HepG2 (cell line): ENCODE data around the gene DEFB113. TPM values are rescaled to one million over a fixed set of nuclear protein-coding genes. Genes with fewer than 3 reads are reported as not detected.

ENCODE experiments used
- ATAC-seq: fragments of 200-7000 bp; cut with Tn5 transposase; 3 replicates; pipeline ENCODE4 v1.9.1; 2020; ENCODE audit warnings: mild to moderate bottlenecking, moderate library complexity
- BruUV-seq: library from RNA; stranded (reverse); fragments of 400-500 nt; replicated peaks from 2 replicates; lab custom pipeline; 2021; lab: Mats Ljungman, UMichigan
- CTCF ChIA-PET: fragments of 300-600 bp; formaldehyde crosslinking; extraction: SDS; loops from one replicate; lab custom pipeline; 2021; ENCODE audit warnings: low total read pairs, inconsistent platforms, low intra/inter-chr PET ratio; lab: Yijun Ruan, JAX
- POLR2A ChIA-PET: fragments of 350-600 bp; sonication (Branson Sonifier 250); formaldehyde crosslinking; loops from one replicate; lab custom pipeline; 2020; ENCODE audit warnings: antibody characterized with exemption, inconsistent platforms; lab: Yijun Ruan, JAX
- DNase-seq: peaks from one replicate; pipeline ENCODE4 v3.0.0-alpha.2; 2015; ENCODE audit warnings: low spot score
- FAIRE-seq: peaks from 3 replicates; lab custom pipeline; 2011; peaks lifted over from hg19 to GRCh38; lab: Jason Lieb, UNC
- H2AFZ ChIP-seq: one replicate; pipeline ENCODE4 v1.6.1; 2011; ENCODE audit warnings: low read length, inconsistent platforms
- H3K27ac ChIP-seq: fragments of 300-600 bp; 3 replicates; pipeline ENCODE4 v1.8.0; 2011; ENCODE audit warnings: mixed run types, mild to moderate bottlenecking, mixed read lengths, low read length, inconsistent platforms; ENCODE audit not compliant: insufficient read depth; ENCODE audit errors: extremely low read length
- H3K27me3 ChIP-seq, 2 experiments: fragments of 200-600 bp in 1 of 2; 2 replicates in 1 of 2; 3 replicates in 1 of 2; pipeline versions ENCODE4 v1.6.0 to v1.8.0; 2011; ENCODE audit warnings: low read length in 2 of 2, mild to moderate bottlenecking in 2 of 2, moderate library complexity in 2 of 2, inconsistent platforms in 1 of 2; ENCODE audit not compliant: insufficient read depth in 2 of 2, control insufficient read depth in 1 of 2
- H3K36me3 ChIP-seq, 2 experiments: fragments of 200-600 bp in 1 of 2; replicated peaks in 1 of 2; 2 replicates in 1 of 2; 3 replicates in 1 of 2; pipeline versions ENCODE4 v1.5.1 to v1.8.0; 2011; ENCODE audit warnings: low read length in 2 of 2, inconsistent platforms in 1 of 2; ENCODE audit not compliant: insufficient read depth in 2 of 2, control insufficient read depth in 1 of 2
- H3K4me1 ChIP-seq: 2 replicates; pipeline ENCODE4 v1.5.1; 2012; ENCODE audit warnings: low read length, inconsistent platforms; ENCODE audit not compliant: insufficient read depth
- H3K4me2 ChIP-seq: 2 replicates; pipeline ENCODE4 v1.6.0; 2011; ENCODE audit warnings: low read depth, low read length, inconsistent platforms
- H3K4me3 ChIP-seq, 3 experiments: fragments of 200-600 bp in 1 of 3; sonication (generic), shearing (Covaris generic) in 1 of 3; replicated peaks in 1 of 3; 2 replicates each; pipeline ENCODE4 v1.5.1; 2011 to 2016; ENCODE audit warnings: low read length in 3 of 3, inconsistent platforms in 2 of 3, low read depth in 2 of 3, mild to moderate bottlenecking in 2 of 3, control low read depth in 1 of 3, mixed read lengths in 1 of 3; ENCODE audit not compliant: insufficient read depth in 1 of 3
- H3K79me2 ChIP-seq: one replicate; pipeline ENCODE4 v1.6.1; 2011; ENCODE audit warnings: low read length, inconsistent platforms; ENCODE audit not compliant: insufficient read depth
- H3K9ac ChIP-seq: 2 replicates; pipeline ENCODE4 v1.6.0; 2011; ENCODE audit warnings: mild to moderate bottlenecking, low read depth, low read length, inconsistent platforms; ENCODE audit not compliant: insufficient read depth
- H3K9me3 ChIP-seq: 2 replicates; pipeline ENCODE4 v1.5.1; 2012; ENCODE audit warnings: mild to moderate bottlenecking, low read length
- H4K20me1 ChIP-seq: 2 replicates; pipeline ENCODE4 v1.6.0; 2011; ENCODE audit warnings: inconsistent platforms, mild to moderate bottlenecking, low read length, moderate library complexity; ENCODE audit not compliant: insufficient read depth
- AFF4 ChIP-seq: sonication (generic); formaldehyde crosslinking; IDR thresholded peaks from 2 replicates; pipeline ENCODE4 v1.4.0; 2020; ENCODE audit warnings: missing genetic modification reagents
- CCDC6 ChIP-seq: sonication (generic); formaldehyde crosslinking; IDR thresholded peaks from 2 replicates; pipeline ENCODE4 v1.8.1; 2022; ENCODE audit warnings: mild to moderate bottlenecking, missing genetic modification reagents, moderate library complexity
- HMGA1 ChIP-seq: sonication (generic); formaldehyde crosslinking; conservative IDR thresholded peaks from 2 replicates; pipeline ENCODE4 v1.4.0; 2020; ENCODE audit warnings: missing genetic modification reagents
- LBX2 ChIP-seq: sonication (generic); formaldehyde crosslinking; IDR thresholded peaks from 2 replicates; pipeline ENCODE4 v1.5.0; 2020; ENCODE audit warnings: missing genetic modification reagents, mild to moderate bottlenecking, borderline replicate concordance
- POLR2A ChIP-seq, 2 experiments: IDR thresholded peaks; 2 replicates each; pipeline ENCODE4 v1.6.1; 2011; ENCODE audit warnings: low read depth in 2 of 2, low read length in 2 of 2, mild to moderate bottlenecking in 1 of 2, moderate library complexity in 1 of 2; ENCODE audit not compliant: insufficient read depth in 1 of 2
- PPARG ChIP-seq: conservative IDR thresholded peaks from 2 replicates; pipeline ENCODE4 v1.6.1; 2016; ENCODE audit warnings: missing biosample characterization, missing genetic modification reagents
- SNAPC4 ChIP-seq: sonication (generic); formaldehyde crosslinking; IDR thresholded peaks from 2 replicates; pipeline ENCODE4 v1.4.0; 2020; ENCODE audit warnings: mild to moderate bottlenecking, missing genetic modification reagents
- ZNF646 ChIP-seq: sonication (generic); formaldehyde crosslinking; IDR thresholded peaks from 2 replicates; pipeline ENCODE4 v1.9.0; 2021; ENCODE audit warnings: mild to moderate bottlenecking, missing genetic modification reagents
- WGBS: methylation state at CpG from one replicate; pipeline ENCODE4 v1.1.6; 2017; ENCODE audit warnings: low lambda C conversion rate; 5-methylcytosine and 5-hydroxymethylcytosine counted together
- in situ Hi-C: cut with HindIII; loops from 2 replicates; pipeline ENCODE4 v1.10.0; 2017; ENCODE audit warnings: low pct_unique_long_range_greater_than_20kb; ENCODE audit not compliant: extremely low pct_ligation_motif_present
- intact Hi-C: fragments of 100-400 bp; cut with micrococcal nuclease; formaldehyde crosslinking; loops from one replicate; pipeline ENCODE4 v1.10.0; 2022; ENCODE audit not compliant: unreplicated experiment
- polyA plus RNA-seq, 8 experiments: library from polyadenylated mRNA; depleted of rRNA in 3 of 8; stranded (reverse) in 7 of 8; unstranded in 1 of 8; fragments of >200 nt; fragmentation: Illumina TruSeq in 4 of 8; extraction: Trizol in 4 of 8; gene quantifications; 2 replicates each; pipeline versions ENCODE4 v1.2.1 to v1.2.3, GENCODE V29; 2011 to 2016; ENCODE audit warnings: low read depth in 4 of 8, missing spikeins in 1 of 8, mixed read lengths in 1 of 8; ENCODE audit not compliant: insufficient read depth in 1 of 8
- total RNA-seq, 5 experiments: library from RNA; depleted of rRNA; stranded (reverse); fragments of >200 nt; fragmentation: Illumina TruSeq; extraction: Trizol; gene quantifications; 2 replicates each; pipeline ENCODE4 v1.2.3, GENCODE V29; 2016; ENCODE audit warnings: low read depth in 1 of 5

The DEFB113 gene
- total and polyA plus RNA-seq, 2 of the 13 experiments (the other 11 are each of a cell fraction or from before 2014, with no cell fraction given), result not detected

- Histone ChIP-seq H3K36me3 (no peaks in the 10 kb centered on the region), H3K27me3 (no peaks in the 10 kb centered on the region), H2AFZ (no peak overlapping the region), H3K27ac (no peak overlapping the region), H3K79me2 (no peaks in the 10 kb centered on the region), H4K20me1 (no peaks in the 10 kb centered on the region), H3K9ac (no peak overlapping the region), H3K9me3 (no peaks in the 10 kb centered on the region), H3K4me3 (no peak overlapping the region), H3K4me2 (no peak overlapping the region), H3K4me1 (no peaks in the 10 kb centered on the region)
- in situ Hi-C loops, result no loop called here
- ATAC-seq (peak; percentile 39; the same call in 2 of the 3 replicates), FAIRE-seq (no peak), DNase-seq (no peak)
- POLR2A ChIA-PET, result no interaction called here
- WGBS, result 16% methylated on average over 2 of the region's 2 CpGs
- BruUV-seq, result no TSS peak
- intact Hi-C loops, result no loop called here
- CTCF ChIA-PET, result no interaction called here
- no peak for TF ChIP-seq CCDC6
- TF ChIP-seq POLR2A (IDR thresholded peaks at IDR 0.05; ENCODE audit: insufficient read depth in 1 of 2, low read depth in 2 of 2, low read length in 2 of 2), result no peak
- no peak for TF ChIP-seq AFF4 (CRISPR knock-in tag)
- no peak for TF ChIP-seq LBX2 (CRISPR knock-in tag)
- TF ChIP-seq ZNF646 (CRISPR knock-in tag), result no peak
- no peak for TF ChIP-seq PPARG (CRISPR knock-in tag)
- no peak for TF ChIP-seq SNAPC4 (CRISPR knock-in tag)
- no peak for TF ChIP-seq HMGA1
Observed at GRCh38 chr6:49918787-49919186, 50.6 kb downstream of the DEFB113 start.
